Epithelial cell of esophagus (primary cell): ENCODE results near the gene ANAPC4.
A peak's percentile ranks its signal among the peaks of the same experiment; 100 is the strongest.

Source experiments
- DNase-seq: peaks from one replicate; pipeline ENCODE4 v3.0.0; 2010; ENCODE audit warnings: low read depth
- H3K4me3 ChIP-seq: 2 replicates; pipeline ENCODE4 v1.5.1; 2011; ENCODE audit warnings: mild to moderate bottlenecking, low read length, control low read depth
- CTCF ChIP-seq: IDR thresholded peaks from 2 replicates; pipeline ENCODE4 v1.5.1; 2011; ENCODE audit warnings: low read depth, mild to moderate bottlenecking, low read length, control low read depth, inconsistent platforms; ENCODE audit not compliant: insufficient read depth; ENCODE audit errors: missing control alignments

The ANAPC4 gene

GRCh38 chr4:25377572-25378436, 741 bp downstream of the ANAPC4 start:
- peak overlapping the region; percentile 92 for H3K4me3 ChIP-seq
- DNase-seq = no peak
- TF ChIP-seq CTCF = no peak

GRCh38 chr4:25378437-25378743, 1.3 kb downstream of the ANAPC4 start:
- TF ChIP-seq CTCF = no peak
- peak overlapping the region; percentile 92 for H3K4me3 ChIP-seq
- DNase-seq = no peak

- no peak overlapping the region for H3K4me3 ChIP-seq
- DNase-seq = no peak
- TF ChIP-seq CTCF = no peak
Observed at GRCh38 chr4:25379591-25379990, 2.5 kb downstream of the ANAPC4 start.

- no peak overlapping the region for H3K4me3 ChIP-seq
- TF ChIP-seq CTCF = no peak
- no peak for DNase-seq
Observed at GRCh38 chr4:25383647-25384046, 6.6 kb downstream of the ANAPC4 start.

GRCh38 chr4:25386926-25387325, 9.9 kb downstream of the ANAPC4 start:
- H3K4me3 ChIP-seq = no peak overlapping the region
- no peak for DNase-seq
- TF ChIP-seq CTCF = no peak

GRCh38 chr4:25397305-25397704, 20.2 kb downstream of the ANAPC4 start:
- H3K4me3 ChIP-seq = no peak overlapping the region
- no peak for TF ChIP-seq CTCF
- DNase-seq = no peak

GRCh38 chr4:25399510-25399909, 22.4 kb downstream of the ANAPC4 start:
- no peak overlapping the region for H3K4me3 ChIP-seq
- no peak for DNase-seq
- no peak for TF ChIP-seq CTCF
